DOHH2 (cell line): Measurements from ENCODE around the gene IP6K1.

Source experiments
- EZH2phosphoT487 ChIP-seq: fragments of 200-600 bp; sonication (generic); IDR thresholded peaks from 2 replicates; pipeline ENCODE4 v1.6.1; 2017; ENCODE audit warnings: borderline replicate concordance, mild to moderate bottlenecking, antibody characterized with exemption, low read length, moderate library complexity, mixed read lengths
- TF ChIP-seq, protein P1 (sequence below): fragments of 200-600 bp; sonication (generic); IDR thresholded peaks from one replicate; pipeline ENCODE4 v1.5.1; 2014; ENCODE audit warnings: antibody characterized with exemption, mild to moderate bottlenecking, low read depth, low read length; ENCODE audit not compliant: poor library complexity, severe bottlenecking

DNA sequence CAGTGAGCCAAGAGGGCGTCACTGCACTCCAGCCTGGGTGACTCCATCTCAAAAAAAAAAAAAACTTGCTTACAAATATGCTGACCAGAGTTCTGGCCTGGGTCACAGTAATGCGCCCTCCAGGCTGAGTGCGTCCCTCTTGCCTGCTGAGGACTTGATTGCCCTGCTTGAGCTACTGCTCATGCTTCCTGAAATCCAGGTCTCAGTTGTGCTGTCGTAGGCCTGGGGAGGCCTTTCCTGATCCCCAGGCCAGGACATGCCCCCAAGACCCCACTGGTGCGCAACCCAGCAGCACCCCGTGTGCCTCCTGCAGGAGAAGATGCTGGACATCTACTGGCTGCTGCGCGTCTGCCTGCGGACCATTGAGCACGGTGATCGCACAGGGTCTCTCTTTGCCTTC lies 74.2 kb downstream of the IP6K1 start:
- TF ChIP-seq, protein P1, sequence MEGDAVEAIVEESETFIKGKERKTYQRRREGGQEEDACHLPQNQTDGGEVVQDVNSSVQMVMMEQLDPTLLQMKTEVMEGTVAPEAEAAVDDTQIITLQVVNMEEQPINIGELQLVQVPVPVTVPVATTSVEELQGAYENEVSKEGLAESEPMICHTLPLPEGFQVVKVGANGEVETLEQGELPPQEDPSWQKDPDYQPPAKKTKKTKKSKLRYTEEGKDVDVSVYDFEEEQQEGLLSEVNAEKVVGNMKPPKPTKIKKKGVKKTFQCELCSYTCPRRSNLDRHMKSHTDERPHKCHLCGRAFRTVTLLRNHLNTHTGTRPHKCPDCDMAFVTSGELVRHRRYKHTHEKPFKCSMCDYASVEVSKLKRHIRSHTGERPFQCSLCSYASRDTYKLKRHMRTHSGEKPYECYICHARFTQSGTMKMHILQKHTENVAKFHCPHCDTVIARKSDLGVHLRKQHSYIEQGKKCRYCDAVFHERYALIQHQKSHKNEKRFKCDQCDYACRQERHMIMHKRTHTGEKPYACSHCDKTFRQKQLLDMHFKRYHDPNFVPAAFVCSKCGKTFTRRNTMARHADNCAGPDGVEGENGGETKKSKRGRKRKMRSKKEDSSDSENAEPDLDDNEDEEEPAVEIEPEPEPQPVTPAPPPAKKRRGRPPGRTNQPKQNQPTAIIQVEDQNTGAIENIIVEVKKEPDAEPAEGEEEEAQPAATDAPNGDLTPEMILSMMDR = no peak
- no peak for TF ChIP-seq EZH2phosphoT487
